ENCODE results near the gene ZDHHC11B. TPM values are rescaled to one million over a fixed set of nuclear protein-coding genes. Genes with fewer than 3 reads are reported as not detected.
"Not testable (repeated sequence)": the region's sequence is repeated elsewhere in the genome, so short reads cannot be mapped to it uniquely, and the experiment has no call there.

Gene ZDHHC11B
- total RNA-seq (2012; rRNA removed): under 0.01 TPM in 1 of 2 replicates, not detected in the other

- Histone ChIP-seq H3K27me3 (ENCODE audit: control insufficient read depth, insufficient read depth, low read length) (peaks cover 12% of the 10 kb centered on the region), H3K4me2 (ENCODE audit: low read length) (peak within 1 kb of the TSS; percentile 84), H3K4me3 (ENCODE audit: low read length) (peak within 1 kb of the TSS; percentile 69)
- H3K9me3 ChIP-seq (replicated peaks; ENCODE audit: low read length); H3K4me1 ChIP-seq (ENCODE audit: control insufficient read depth, insufficient read depth, low read length); H3K9ac ChIP-seq (ENCODE audit: low read depth, low read length); H3K36me3 ChIP-seq (ENCODE audit: insufficient read depth, low read length): not testable (repeated sequence)
These were observed at the start of gene ZDHHC11B for GRCh38 chr5:784428-785177. TSS of gene ZDHHC11B (minus strand) at chr5:784729. CDS start at chr5:766919, 17,810 bp downstream.

GRCh38 chr5:834013-834412, 49.5 kb upstream of the ZDHHC11B start:
- H3K4me3 ChIP-seq (ENCODE audit: low read length); H3K27me3 ChIP-seq (ENCODE audit: control insufficient read depth, insufficient read depth, low read length); H3K4me2 ChIP-seq (ENCODE audit: low read length); H3K4me1 ChIP-seq (ENCODE audit: control insufficient read depth, insufficient read depth, low read length); H3K36me3 ChIP-seq (ENCODE audit: insufficient read depth, low read length); H3K9me3 ChIP-seq (replicated peaks; ENCODE audit: low read length); H3K9ac ChIP-seq (ENCODE audit: low read depth, low read length): not testable (repeated sequence)

GRCh38 chr5:828194-828593, 43.7 kb upstream of the ZDHHC11B start:
- H3K4me3 ChIP-seq (ENCODE audit: low read length); H3K27me3 ChIP-seq (ENCODE audit: control insufficient read depth, insufficient read depth, low read length); H3K9me3 ChIP-seq (replicated peaks; ENCODE audit: low read length); H3K9ac ChIP-seq (ENCODE audit: low read depth, low read length); H3K36me3 ChIP-seq (ENCODE audit: insufficient read depth, low read length); H3K4me2 ChIP-seq (ENCODE audit: low read length); H3K4me1 ChIP-seq (ENCODE audit: control insufficient read depth, insufficient read depth, low read length): not testable (repeated sequence)

GRCh38 chr5:825544-825943, 41.0 kb upstream of the ZDHHC11B start:
- H3K4me3 ChIP-seq (ENCODE audit: low read length); H3K9ac ChIP-seq (ENCODE audit: low read depth, low read length); H3K36me3 ChIP-seq (ENCODE audit: insufficient read depth, low read length); H3K9me3 ChIP-seq (replicated peaks; ENCODE audit: low read length); H3K4me1 ChIP-seq (ENCODE audit: control insufficient read depth, insufficient read depth, low read length); H3K4me2 ChIP-seq (ENCODE audit: low read length); H3K27me3 ChIP-seq (ENCODE audit: control insufficient read depth, insufficient read depth, low read length): not testable (repeated sequence)

- Histone ChIP-seq H3K9ac (ENCODE audit: low read depth, low read length) (no peak overlapping the region), H3K36me3 (ENCODE audit: insufficient read depth, low read length) (no peaks in the 10 kb centered on the region), H3K9me3 (replicated peaks; ENCODE audit: low read length) (no peaks in the 10 kb centered on the region), H3K4me1 (ENCODE audit: control insufficient read depth, insufficient read depth, low read length) (no peaks in the 10 kb centered on the region), H3K4me2 (ENCODE audit: low read length) (no peak overlapping the region), H3K27me3 (ENCODE audit: control insufficient read depth, insufficient read depth, low read length) (no peaks in the 10 kb centered on the region), H3K4me3 (ENCODE audit: low read length) (no peak overlapping the region)
These were observed 37.0 kb upstream of the ZDHHC11B start for GRCh38 chr5:821504-821903.

- Histone ChIP-seq H3K4me1 (ENCODE audit: control insufficient read depth, insufficient read depth, low read length) (no peaks in the 10 kb centered on the region), H3K27me3 (ENCODE audit: control insufficient read depth, insufficient read depth, low read length) (no peaks in the 10 kb centered on the region), H3K9me3 (replicated peaks; ENCODE audit: low read length) (no peaks in the 10 kb centered on the region), H3K4me2 (ENCODE audit: low read length) (no peak overlapping the region), H3K36me3 (ENCODE audit: insufficient read depth, low read length) (no peaks in the 10 kb centered on the region), H3K9ac (ENCODE audit: low read depth, low read length) (no peak overlapping the region), H3K4me3 (ENCODE audit: low read length) (no peak overlapping the region)
These were observed 35.7 kb upstream of the ZDHHC11B start for GRCh38 chr5:820245-820644.

- Histone ChIP-seq H3K4me3 (ENCODE audit: low read length) (no peak overlapping the region), H3K9me3 (replicated peaks; ENCODE audit: low read length) (no peaks in the 10 kb centered on the region), H3K9ac (ENCODE audit: low read depth, low read length) (no peak overlapping the region), H3K27me3 (ENCODE audit: control insufficient read depth, insufficient read depth, low read length) (no peaks in the 10 kb centered on the region), H3K4me2 (ENCODE audit: low read length) (no peak overlapping the region), H3K36me3 (ENCODE audit: insufficient read depth, low read length) (no peaks in the 10 kb centered on the region), H3K4me1 (ENCODE audit: control insufficient read depth, insufficient read depth, low read length) (no peaks in the 10 kb centered on the region)
These were observed 34.5 kb upstream of the ZDHHC11B start for GRCh38 chr5:819078-819477.

GRCh38 chr5:816176-816575, 31.6 kb upstream of the ZDHHC11B start:
- Histone ChIP-seq H3K36me3 (ENCODE audit: insufficient read depth, low read length) (no peaks in the 10 kb centered on the region), H3K9ac (ENCODE audit: low read depth, low read length) (no peak overlapping the region)

GRCh38 chr5:815449-815848, 30.9 kb upstream of the ZDHHC11B start:
- H3K36me3 ChIP-seq (ENCODE audit: insufficient read depth, low read length): no peaks in the 10 kb centered on the region
- H3K4me1 ChIP-seq (ENCODE audit: control insufficient read depth, insufficient read depth, low read length): no peaks in the 10 kb centered on the region
- no peaks in the 10 kb centered on the region for H3K27me3 ChIP-seq (ENCODE audit: control insufficient read depth, insufficient read depth, low read length)
- no peak overlapping the region for H3K4me2 ChIP-seq (ENCODE audit: low read length)
- no peaks in the 10 kb centered on the region for H3K9me3 ChIP-seq (replicated peaks; ENCODE audit: low read length)
- H3K4me3 ChIP-seq (ENCODE audit: low read length): no peak overlapping the region
- H3K9ac ChIP-seq (ENCODE audit: low read depth, low read length): no peak overlapping the region

More at GRCh38 chr5:816176-816575, 31.6 kb upstream of the ZDHHC11B start:
- H3K9me3 ChIP-seq (replicated peaks; ENCODE audit: low read length): no peaks in the 10 kb centered on the region
- no peaks in the 10 kb centered on the region for H3K27me3 ChIP-seq (ENCODE audit: control insufficient read depth, insufficient read depth, low read length)
- H3K4me1 ChIP-seq (ENCODE audit: control insufficient read depth, insufficient read depth, low read length): no peaks in the 10 kb centered on the region
- H3K4me2 ChIP-seq (ENCODE audit: low read length): no peak overlapping the region
- no peak overlapping the region for H3K4me3 ChIP-seq (ENCODE audit: low read length)

GRCh38 chr5:813575-813974, 29.0 kb upstream of the ZDHHC11B start:
- not testable (repeated sequence) for H3K9me3 ChIP-seq (replicated peaks; ENCODE audit: low read length); H3K4me1 ChIP-seq (ENCODE audit: control insufficient read depth, insufficient read depth, low read length); H3K4me3 ChIP-seq (ENCODE audit: low read length); H3K9ac ChIP-seq (ENCODE audit: low read depth, low read length); H3K36me3 ChIP-seq (ENCODE audit: insufficient read depth, low read length); H3K4me2 ChIP-seq (ENCODE audit: low read length); H3K27me3 ChIP-seq (ENCODE audit: control insufficient read depth, insufficient read depth, low read length)

GRCh38 chr5:811384-811783, 26.9 kb upstream of the ZDHHC11B start:
- H3K4me1 ChIP-seq (ENCODE audit: control insufficient read depth, insufficient read depth, low read length); H3K9ac ChIP-seq (ENCODE audit: low read depth, low read length); H3K36me3 ChIP-seq (ENCODE audit: insufficient read depth, low read length); H3K4me3 ChIP-seq (ENCODE audit: low read length); H3K4me2 ChIP-seq (ENCODE audit: low read length); H3K9me3 ChIP-seq (replicated peaks; ENCODE audit: low read length); H3K27me3 ChIP-seq (ENCODE audit: control insufficient read depth, insufficient read depth, low read length): not testable (repeated sequence)

GRCh38 chr5:807719-808514, 23.4 kb upstream of the ZDHHC11B start:
- not testable (repeated sequence) for H3K9me3 ChIP-seq (replicated peaks; ENCODE audit: low read length); H3K9ac ChIP-seq (ENCODE audit: low read depth, low read length); H3K27me3 ChIP-seq (ENCODE audit: control insufficient read depth, insufficient read depth, low read length); H3K4me2 ChIP-seq (ENCODE audit: low read length); H3K36me3 ChIP-seq (ENCODE audit: insufficient read depth, low read length); H3K4me1 ChIP-seq (ENCODE audit: control insufficient read depth, insufficient read depth, low read length); H3K4me3 ChIP-seq (ENCODE audit: low read length)
